Measurements from ENCODE around the gene MDM1.

MDM1 gene

GRCh38 chr12:68317047-68317667, 15.0 kb downstream of the MDM1 start:
- no peak for DNase-seq

GRCh38 chr12:68310370-68310769, 21.8 kb downstream of the MDM1 start:
- no peak for DNase-seq

GRCh38 chr12:68306564-68306963, 25.6 kb downstream of the MDM1 start:
- DNase-seq: no peak

- no peak for DNase-seq
These were observed 26.9 kb downstream of the MDM1 start for GRCh38 chr12:68305278-68305677.

GRCh38 chr12:68304626-68305025, 27.5 kb downstream of the MDM1 start:
- DNase-seq: no peak

- no peak for DNase-seq
These were observed 28.3 kb downstream of the MDM1 start for GRCh38 chr12:68303850-68304249.

- DNase-seq: no peak
These were observed 34.2 kb downstream of the MDM1 start for GRCh38 chr12:68297929-68298328.

GRCh38 chr12:68294251-68294650, 37.9 kb downstream of the MDM1 start:
- DNase-seq: no peak

- DNase-seq: no peak
These were observed 38.8 kb downstream of the MDM1 start for GRCh38 chr12:68293347-68293746.

- no peak for DNase-seq
These were observed 39.8 kb downstream of the MDM1 start for GRCh38 chr12:68292151-68292943.

GRCh38 chr12:68291396-68292036, 40.6 kb downstream of the MDM1 start:
- no peak for DNase-seq

GRCh38 chr12:68290126-68290525, 42.0 kb downstream of the MDM1 start:
- no peak for DNase-seq

- DNase-seq: no peak
These were observed 45.1 kb downstream of the MDM1 start for GRCh38 chr12:68287106-68287505.

- DNase-seq: no peak
These were observed 45.8 kb downstream of the MDM1 start for GRCh38 chr12:68286396-68286795.

- DNase-seq: no peak
These were observed 46.6 kb downstream of the MDM1 start for GRCh38 chr12:68285541-68285940.

GRCh38 chr12:68281322-68282077, 50.7 kb downstream of the MDM1 start:
- DNase-seq: no peak

GRCh38 chr12:68280240-68280639, 51.9 kb downstream of the MDM1 start:
- no peak for DNase-seq

- DNase-seq: no peak
These were observed 52.7 kb downstream of the MDM1 start for GRCh38 chr12:68279227-68280054.

GRCh38 chr12:68276402-68276930, 55.7 kb downstream of the MDM1 start:
- no peak for DNase-seq

- DNase-seq: no peak
These were observed 59.4 kb downstream of the MDM1 start for GRCh38 chr12:68272732-68273131.

GRCh38 chr12:68271346-68271745, 60.8 kb downstream of the MDM1 start:
- no peak for DNase-seq

- no peak for DNase-seq
These were observed 61.8 kb downstream of the MDM1 start for GRCh38 chr12:68270358-68270757.
